ENCODE data around the gene FUT7.
"Not testable (repeated sequence)": the region's sequence is repeated elsewhere in the genome, so short reads cannot be mapped to it uniquely, and the experiment has no call there.

The FUT7 gene

GRCh38 chr9:137035937-137036336 lies 4.0 kb upstream of the FUT7 start:
- Histone ChIP-seq H3K4me1 (ENCODE audit: insufficient read depth, low read length) (no peaks in the 10 kb centered on the region), H3K27ac (ENCODE audit: low read depth, low read length) (no peak overlapping the region), H3K9me3 (ENCODE audit: low read length) (no peaks in the 10 kb centered on the region), H3K9ac (ENCODE audit: low read length) (no peak overlapping the region), H3K4me3 (ENCODE audit: low read depth in 1 of 2, low read length in 2 of 2) (no peak overlapping the region), H3K36me3 (ENCODE audit: insufficient read depth, low read length) (peaks cover 9% of the 10 kb centered on the region), H3K27me3 (ENCODE audit: control insufficient read depth in 1 of 2, insufficient read depth in 2 of 2, low read length in 2 of 2) (peaks cover 3 to 7% of the 10 kb centered on the region in 2 donors)

DNA sequence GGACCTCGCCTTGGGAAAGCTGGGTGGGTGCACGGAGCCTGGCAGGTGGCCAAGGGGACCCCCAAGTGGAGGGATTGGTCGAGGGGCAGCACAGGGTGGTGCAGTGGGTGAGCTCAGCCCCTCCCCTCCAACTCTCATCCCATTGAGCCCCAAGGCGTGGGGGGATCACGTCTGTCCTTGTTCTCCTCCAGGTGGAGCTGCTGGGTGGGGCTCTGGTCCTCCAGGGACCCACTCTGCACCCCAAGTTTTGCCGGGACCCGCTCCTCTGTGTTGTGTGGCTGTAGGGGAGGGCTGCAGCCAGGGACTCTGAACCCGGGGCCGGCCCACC lies 3.6 kb upstream of the FUT7 start:
- H3K4me1 ChIP-seq (ENCODE audit: insufficient read depth, low read length) = no peaks in the 10 kb centered on the region
- no peak overlapping the region for H3K9ac ChIP-seq (ENCODE audit: low read length)
- no peak overlapping the region for H3K4me3 ChIP-seq (ENCODE audit: low read depth in 1 of 2, low read length in 2 of 2)
- peaks cover 3 to 7% of the 10 kb centered on the region in 2 donors for H3K27me3 ChIP-seq (ENCODE audit: control insufficient read depth in 1 of 2, insufficient read depth in 2 of 2, low read length in 2 of 2)
- H3K9me3 ChIP-seq (ENCODE audit: low read length) = no peaks in the 10 kb centered on the region
- H3K36me3 ChIP-seq (ENCODE audit: insufficient read depth, low read length) = peaks cover 9% of the 10 kb centered on the region
- no peak overlapping the region for H3K27ac ChIP-seq (ENCODE audit: low read depth, low read length)

DNA sequence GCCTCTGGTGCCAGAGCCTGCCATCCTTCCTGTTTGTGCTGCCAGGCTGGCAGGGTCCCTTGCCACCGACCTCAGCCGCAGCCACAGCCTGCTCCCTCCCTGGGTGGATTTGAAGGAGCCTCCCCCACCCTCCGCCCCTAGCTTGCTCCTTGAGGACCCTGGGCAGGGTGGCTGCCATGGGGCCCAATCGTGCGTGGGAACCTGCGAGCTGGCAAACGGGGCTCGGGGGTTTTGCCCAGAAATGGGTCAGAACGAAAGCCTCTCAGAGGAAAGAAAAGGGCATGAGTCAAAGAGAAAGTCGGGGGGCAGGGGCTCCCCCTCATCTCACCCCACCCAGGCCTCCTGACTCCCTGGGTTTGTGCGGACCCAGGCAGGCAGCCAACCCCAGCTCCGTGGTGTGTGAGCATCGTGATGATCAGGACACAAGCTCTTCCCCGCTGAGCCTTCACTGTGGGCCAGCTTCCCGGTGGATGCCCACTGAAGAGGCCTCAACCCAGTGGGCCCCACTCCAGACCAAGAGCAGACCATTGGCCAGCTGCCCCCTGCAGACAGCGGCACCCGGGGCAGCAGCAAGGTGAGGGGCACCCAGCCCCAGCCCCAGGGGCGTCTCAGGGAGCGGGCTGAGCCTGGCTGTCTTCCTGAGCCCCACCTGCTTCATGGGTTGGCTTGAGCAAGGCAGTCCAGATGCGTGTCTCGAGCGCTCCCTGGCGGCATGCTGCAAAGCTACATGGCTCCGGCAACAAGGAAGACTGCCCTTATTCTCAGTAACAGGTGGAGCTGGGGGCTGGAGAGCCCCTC lies 3.0 kb upstream of the FUT7 start:
- Histone ChIP-seq H3K9me3 (ENCODE audit: low read length) (no peaks in the 10 kb centered on the region), H3K9ac (ENCODE audit: low read length) (no peak overlapping the region), H3K36me3 (ENCODE audit: insufficient read depth, low read length) (peaks cover 9% of the 10 kb centered on the region), H3K4me3 (ENCODE audit: low read depth in 1 of 2, low read length in 2 of 2) (no peak overlapping the region), H3K27ac (ENCODE audit: low read depth, low read length) (no peak overlapping the region), H3K4me1 (ENCODE audit: insufficient read depth, low read length) (no peaks in the 10 kb centered on the region), H3K27me3 (ENCODE audit: control insufficient read depth in 1 of 2, insufficient read depth in 2 of 2, low read length in 2 of 2) (peaks cover 3 to 7% of the 10 kb centered on the region in 2 donors)

DNA sequence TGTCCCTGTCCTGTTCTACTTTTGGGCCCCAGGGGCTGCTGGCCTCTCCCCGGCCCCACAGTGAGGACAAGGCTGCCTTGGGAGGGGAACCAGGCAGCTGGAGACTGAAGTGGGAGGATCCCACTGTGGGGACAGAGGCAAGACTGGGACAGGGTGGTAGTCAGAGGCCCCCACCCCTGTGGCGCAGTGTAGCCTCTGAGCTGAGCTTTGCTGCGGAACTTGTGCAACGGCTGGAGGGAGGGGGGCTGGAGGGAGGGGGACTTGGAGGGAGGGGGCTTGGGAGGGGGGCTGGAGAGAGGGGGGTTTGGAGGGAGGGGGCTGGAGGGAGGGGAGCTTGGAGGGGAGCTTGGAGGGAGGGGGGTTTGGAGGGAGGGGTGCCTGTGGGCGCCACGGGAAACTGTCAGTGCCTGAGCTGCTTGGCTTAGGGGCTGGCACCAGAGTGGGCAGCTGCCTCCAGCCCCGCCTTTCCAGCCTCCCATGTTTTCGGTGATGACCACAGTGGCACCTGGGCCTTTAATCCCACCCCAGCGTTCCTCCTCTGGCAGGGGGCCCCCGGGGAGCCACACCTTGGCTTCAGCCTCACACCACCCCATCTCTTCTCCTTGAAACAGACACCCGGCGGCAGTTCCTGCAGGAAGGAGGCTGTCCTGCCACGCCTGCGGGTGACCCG lies 2.3 kb upstream of the FUT7 start:
- no peaks in the 10 kb centered on the region for H3K9me3 ChIP-seq (ENCODE audit: low read length)
- H3K27ac ChIP-seq (ENCODE audit: low read depth, low read length) = no peak overlapping the region
- peaks cover 6% of the 10 kb centered on the region for H3K4me1 ChIP-seq (ENCODE audit: insufficient read depth, low read length)
- H3K27me3 ChIP-seq (ENCODE audit: control insufficient read depth in 1 of 2, insufficient read depth in 2 of 2, low read length in 2 of 2) = peaks cover 3 to 7% of the 10 kb centered on the region in 2 donors
- H3K36me3 ChIP-seq (ENCODE audit: insufficient read depth, low read length) = peaks cover 6% of the 10 kb centered on the region
- H3K9ac ChIP-seq (ENCODE audit: low read length) = no peak overlapping the region
- no peak overlapping the region for H3K4me3 ChIP-seq (ENCODE audit: low read depth in 1 of 2, low read length in 2 of 2)

GRCh38 chr9:137033481-137033880 lies 1.6 kb upstream of the FUT7 start:
- not testable (repeated sequence) for H3K4me3 ChIP-seq (ENCODE audit: low read depth in 1 of 2, low read length in 2 of 2); H3K9ac ChIP-seq (ENCODE audit: low read length); H3K36me3 ChIP-seq (ENCODE audit: insufficient read depth, low read length); H3K27ac ChIP-seq (ENCODE audit: low read depth, low read length); H3K27me3 ChIP-seq (ENCODE audit: control insufficient read depth in 1 of 2, insufficient read depth in 2 of 2, low read length in 2 of 2); H3K9me3 ChIP-seq (ENCODE audit: low read length)
- peaks cover 13% of the 10 kb centered on the region for H3K4me1 ChIP-seq (ENCODE audit: insufficient read depth, low read length)

- Histone ChIP-seq H3K9me3 (ENCODE audit: low read length) (no peaks in the 10 kb centered on the region), H3K4me1 (ENCODE audit: insufficient read depth, low read length) (peaks cover 14% of the 10 kb centered on the region), H3K9ac (ENCODE audit: low read length) (no peak overlapping the region), H3K27me3 (ENCODE audit: control insufficient read depth in 1 of 2, insufficient read depth in 2 of 2, low read length in 2 of 2) (peaks cover 3 to 7% of the 10 kb centered on the region in 2 donors), H3K27ac (ENCODE audit: low read depth, low read length) (no peak overlapping the region), H3K36me3 (ENCODE audit: insufficient read depth, low read length) (no peaks in the 10 kb centered on the region), H3K4me3 (ENCODE audit: low read depth in 1 of 2, low read length in 2 of 2) (no peak overlapping the region)
Observed at GRCh38 chr9:137032858-137033257, 970 bp upstream of the FUT7 start.

DNA sequence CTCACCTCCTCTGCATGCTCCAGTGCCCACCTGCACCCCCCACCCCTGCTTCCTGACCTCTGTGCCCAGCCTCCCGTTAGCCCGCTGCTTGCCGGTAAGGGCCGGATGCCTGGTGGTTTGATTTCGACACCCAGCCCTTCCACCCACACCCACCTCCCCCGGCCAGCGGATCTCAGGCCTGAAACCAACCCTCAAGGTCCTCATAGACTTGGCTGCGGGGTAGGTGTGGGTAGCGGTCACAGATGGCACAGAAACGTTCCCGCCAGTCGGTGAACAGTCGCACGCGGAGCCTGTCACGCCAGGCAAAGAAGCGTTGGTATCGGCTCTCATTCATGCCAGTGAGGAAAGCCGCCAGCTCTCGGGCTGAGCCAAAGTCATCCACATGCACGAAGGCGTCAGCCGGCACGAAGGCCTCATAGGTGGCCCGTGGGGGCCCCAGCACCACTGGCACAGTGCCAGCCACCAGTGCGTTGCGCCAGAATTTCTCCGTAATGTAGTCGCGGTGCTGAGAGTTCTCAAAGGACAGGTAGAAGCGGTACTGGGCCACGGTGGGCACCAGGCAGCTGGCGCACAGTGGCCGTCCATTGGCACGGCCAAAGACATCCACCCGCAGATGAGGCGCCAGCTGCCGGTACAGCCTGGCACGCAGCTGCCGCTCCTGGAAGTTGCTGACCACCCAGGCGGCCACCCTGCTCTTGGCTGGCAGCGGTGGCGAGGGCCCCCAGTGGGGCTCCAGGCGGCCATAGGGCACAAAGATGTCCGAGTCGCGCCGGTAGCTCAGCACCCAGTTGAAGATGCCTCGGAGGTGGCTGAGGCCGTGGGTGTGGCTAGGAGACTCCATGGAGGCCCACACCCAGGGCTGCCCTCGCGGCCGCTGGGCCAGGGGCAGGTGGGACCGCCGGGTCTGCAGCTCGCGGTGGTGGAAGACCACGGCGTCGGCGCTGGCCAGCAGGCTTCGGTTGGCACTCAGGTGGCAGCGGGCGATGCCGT lies 1.1 kb downstream of the FUT7 start:
- no peak overlapping the region for H3K9ac ChIP-seq (ENCODE audit: low read length)
- H3K27me3 ChIP-seq (ENCODE audit: control insufficient read depth in 1 of 2, insufficient read depth in 2 of 2, low read length in 2 of 2) = peaks cover 2 to 7% of the 10 kb centered on the region in 2 donors
- no peaks in the 10 kb centered on the region for H3K9me3 ChIP-seq (ENCODE audit: low read length)
- H3K4me1 ChIP-seq (ENCODE audit: insufficient read depth, low read length) = peaks cover 27% of the 10 kb centered on the region
- no peaks in the 10 kb centered on the region for H3K36me3 ChIP-seq (ENCODE audit: insufficient read depth, low read length)
- no peak overlapping the region for H3K27ac ChIP-seq (ENCODE audit: low read depth, low read length)
- H3K4me3 ChIP-seq (ENCODE audit: low read depth in 1 of 2, low read length in 2 of 2) = no peak overlapping the region

- Histone ChIP-seq H3K27me3 (ENCODE audit: control insufficient read depth in 1 of 2, insufficient read depth in 2 of 2, low read length in 2 of 2) (peaks cover 0 to 7% of the 10 kb centered on the region in 2 donors), H3K4me3 (ENCODE audit: low read depth in 1 of 2, low read length in 2 of 2) (no peak overlapping the region), H3K4me1 (ENCODE audit: insufficient read depth, low read length) (peaks cover 27% of the 10 kb centered on the region), H3K9ac (ENCODE audit: low read length) (no peak overlapping the region), H3K36me3 (ENCODE audit: insufficient read depth, low read length) (no peaks in the 10 kb centered on the region), H3K27ac (ENCODE audit: low read depth, low read length) (no peak overlapping the region), H3K9me3 (ENCODE audit: low read length) (no peaks in the 10 kb centered on the region)
Observed at GRCh38 chr9:137030006-137030405, 1.9 kb downstream of the FUT7 start.

GRCh38 chr9:137029058-137029936 lies 2.6 kb downstream of the FUT7 start:
- H3K9me3 ChIP-seq (ENCODE audit: low read length) = no peaks in the 10 kb centered on the region
- no peak overlapping the region for H3K9ac ChIP-seq (ENCODE audit: low read length)
- no peaks in the 10 kb centered on the region for H3K36me3 ChIP-seq (ENCODE audit: insufficient read depth, low read length)
- peaks cover 27% of the 10 kb centered on the region for H3K4me1 ChIP-seq (ENCODE audit: insufficient read depth, low read length)
- peak overlapping the region; percentile 52 for H3K27ac ChIP-seq (ENCODE audit: low read depth, low read length)
- no peaks in the 10 kb centered on the region for H3K27me3 ChIP-seq (ENCODE audit: control insufficient read depth in 1 of 2, insufficient read depth in 2 of 2, low read length in 2 of 2)
- H3K4me3 ChIP-seq (ENCODE audit: low read depth in 1 of 2, low read length in 2 of 2) = peak overlapping the region in 1 of 2 donors; percentile 71

DNA sequence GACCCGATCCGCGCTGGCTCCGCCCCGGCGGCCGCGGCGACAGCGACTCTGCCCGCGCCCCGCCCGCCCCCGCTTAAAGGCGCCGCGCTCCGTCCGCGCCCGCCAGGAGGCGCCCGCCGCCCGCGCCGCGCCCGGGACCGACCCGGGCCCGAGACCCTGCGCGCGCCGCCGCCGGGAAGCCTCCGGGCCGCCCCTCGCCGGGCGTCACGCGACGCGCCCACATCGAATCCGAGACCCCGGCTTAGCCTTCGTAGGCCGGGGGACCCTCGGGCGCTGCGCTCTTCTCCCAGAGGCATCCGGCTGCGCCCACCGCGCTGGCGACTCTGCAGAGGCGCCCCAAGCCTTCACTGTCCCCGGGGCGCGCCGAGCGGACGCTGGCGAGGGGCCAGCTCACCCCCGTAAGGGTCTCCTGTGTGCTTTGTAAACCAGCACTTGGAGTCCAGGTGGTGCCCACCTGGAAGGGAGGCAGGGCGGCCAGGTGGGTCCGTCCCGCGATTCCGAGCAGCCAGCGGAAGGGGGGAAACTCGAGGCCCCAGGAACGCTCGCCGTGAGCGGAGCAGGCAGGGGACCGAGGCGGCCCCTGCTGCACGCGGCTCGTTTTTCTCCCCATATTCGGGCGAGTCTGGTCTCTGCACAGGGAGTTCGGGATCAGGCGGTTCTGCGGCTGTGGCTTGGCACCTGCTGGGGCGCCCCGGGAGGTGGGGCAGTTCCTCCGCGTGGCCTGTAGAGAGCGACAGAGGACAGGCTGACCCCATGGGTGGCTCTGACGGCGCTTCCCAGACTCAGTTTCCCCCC lies 3.4 kb downstream of the FUT7 start:
- Histone ChIP-seq H3K4me3 (ENCODE audit: low read depth in 1 of 2, low read length in 2 of 2) (peak overlapping the region; percentile 38 to 71), H3K27me3 (ENCODE audit: control insufficient read depth in 1 of 2, insufficient read depth in 2 of 2, low read length in 2 of 2) (no peaks in the 10 kb centered on the region), H3K9ac (ENCODE audit: low read length) (no peak overlapping the region), H3K27ac (ENCODE audit: low read depth, low read length) (peak overlapping the region; percentile 52), H3K9me3 (ENCODE audit: low read length) (no peaks in the 10 kb centered on the region), H3K36me3 (ENCODE audit: insufficient read depth, low read length) (no peaks in the 10 kb centered on the region), H3K4me1 (ENCODE audit: insufficient read depth, low read length) (peaks cover 27% of the 10 kb centered on the region)

Data from muscle layer of colon (tissue), 2 donors.